Spinal cord (tissue), 10 donors: Measurements from ENCODE around the gene DLG2. TPM values are rescaled to one million over a fixed set of nuclear protein-coding genes. Genes with fewer than 3 reads are reported as not detected.

Experiments
- DNase-seq, 6 donors: peaks; one replicate each; pipeline versions ENCODE4 v3.0.0 to v3.0.0-alpha.2; 2013 to 2015; ENCODE audit warnings: low spot score in 6 of 6, low read depth in 4 of 6
- H3K27ac ChIP-seq: one replicate; pipeline ENCODE4 v1.5.1; 2013; ENCODE audit warnings: low read depth, low read length, control low read depth
- H3K27me3 ChIP-seq: one replicate; pipeline ENCODE4 v1.6.1; 2013; ENCODE audit warnings: low read length; ENCODE audit not compliant: control insufficient read depth, insufficient read depth
- H3K36me3 ChIP-seq: one replicate; pipeline ENCODE4 v1.6.1; 2013; ENCODE audit warnings: low read length; ENCODE audit not compliant: control insufficient read depth, insufficient read depth
- H3K4me1 ChIP-seq: one replicate; pipeline ENCODE4 v1.6.1; 2013; ENCODE audit warnings: low read length; ENCODE audit not compliant: control insufficient read depth, insufficient read depth
- H3K4me3 ChIP-seq: one replicate; pipeline ENCODE4 v1.5.1; 2013; ENCODE audit warnings: low read depth, low read length, control low read depth
- H3K9me3 ChIP-seq: one replicate; pipeline ENCODE4 v1.6.1; 2013; ENCODE audit warnings: low read length; ENCODE audit not compliant: control insufficient read depth, insufficient read depth
- WGBS: methylation state at CpG from one replicate; pipeline ENCODE4 v1.1.5; 2013; ENCODE audit warnings: missing lambda C conversion rate; ENCODE audit not compliant: insufficient coverage; 5-methylcytosine and 5-hydroxymethylcytosine counted together
- polyA plus RNA-seq, 2 donors: library from polyadenylated mRNA; unstranded; fragments of 120-200 nt; gene quantifications; one replicate each; pipeline ENCODE4 v1.2.1, GENCODE V29; 2013; ENCODE audit not compliant: insufficient read length in 2 of 2
- total RNA-seq, 2 donors: library from RNA; depleted of rRNA in 1 of 2; stranded (reverse); fragments of 120-200 nt in 1 of 2; fragments of >200 nt in 1 of 2; gene quantifications; one replicate each; pipeline versions ENCODE4 v1.2.3 to v1.2.4, GENCODE V29; 2013 to 2014
- donor health status: healthy.

The DLG2 gene
- total and polyA plus RNA-seq, 4 donors, result 37.7 to 111 (median 49.0) TPM

DNA sequence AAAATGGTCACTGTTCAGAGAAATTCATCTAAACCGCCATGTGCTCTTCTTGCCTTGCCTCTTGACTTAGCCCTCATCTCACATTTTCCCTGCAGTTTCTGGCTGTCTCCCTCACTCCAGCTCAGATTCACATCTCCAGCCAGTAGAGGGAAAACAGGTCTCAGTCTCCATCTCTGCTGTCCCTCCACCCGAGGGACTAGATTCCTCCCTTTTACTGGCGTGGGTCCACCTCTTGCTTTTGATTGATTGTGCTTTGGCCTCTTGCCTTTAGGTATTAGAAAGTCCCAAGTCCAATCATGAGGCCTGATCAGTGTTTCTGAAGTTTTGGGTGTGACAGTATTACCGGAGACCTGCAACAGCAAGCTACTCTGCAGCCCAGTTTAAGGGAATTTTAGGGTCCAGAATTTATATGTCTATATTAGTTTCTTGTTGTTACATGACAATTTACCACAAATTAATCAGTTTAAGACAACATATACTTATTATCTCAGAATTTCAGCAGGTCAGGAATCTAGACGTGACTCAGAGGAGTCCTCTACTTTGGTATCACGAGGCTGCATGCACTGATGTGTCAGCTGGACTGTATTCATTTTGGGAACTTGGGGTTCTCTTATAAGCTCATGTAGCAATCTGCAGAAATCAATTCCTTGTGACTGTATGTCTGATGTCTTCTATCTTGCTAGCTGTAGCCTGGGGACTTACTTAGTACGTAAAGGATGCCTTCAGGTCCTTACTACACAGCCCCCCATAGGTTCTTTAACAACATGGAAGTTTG, 1535.7 kb downstream of the DLG2 start:
- H3K27ac ChIP-seq, result no peak overlapping the region
- no peaks in the 10 kb centered on the region for H3K9me3 ChIP-seq
- peaks cover 3% of the 10 kb centered on the region for H3K4me1 ChIP-seq
- 100% methylated on average over 3 of the region's 7 CpGs for WGBS
- H3K4me3 ChIP-seq, result no peak overlapping the region
- peak in 1 of 6 donors; percentile 8 for DNase-seq
- H3K27me3 ChIP-seq, result no peaks in the 10 kb centered on the region
- H3K36me3 ChIP-seq, result no peaks in the 10 kb centered on the region

DNA sequence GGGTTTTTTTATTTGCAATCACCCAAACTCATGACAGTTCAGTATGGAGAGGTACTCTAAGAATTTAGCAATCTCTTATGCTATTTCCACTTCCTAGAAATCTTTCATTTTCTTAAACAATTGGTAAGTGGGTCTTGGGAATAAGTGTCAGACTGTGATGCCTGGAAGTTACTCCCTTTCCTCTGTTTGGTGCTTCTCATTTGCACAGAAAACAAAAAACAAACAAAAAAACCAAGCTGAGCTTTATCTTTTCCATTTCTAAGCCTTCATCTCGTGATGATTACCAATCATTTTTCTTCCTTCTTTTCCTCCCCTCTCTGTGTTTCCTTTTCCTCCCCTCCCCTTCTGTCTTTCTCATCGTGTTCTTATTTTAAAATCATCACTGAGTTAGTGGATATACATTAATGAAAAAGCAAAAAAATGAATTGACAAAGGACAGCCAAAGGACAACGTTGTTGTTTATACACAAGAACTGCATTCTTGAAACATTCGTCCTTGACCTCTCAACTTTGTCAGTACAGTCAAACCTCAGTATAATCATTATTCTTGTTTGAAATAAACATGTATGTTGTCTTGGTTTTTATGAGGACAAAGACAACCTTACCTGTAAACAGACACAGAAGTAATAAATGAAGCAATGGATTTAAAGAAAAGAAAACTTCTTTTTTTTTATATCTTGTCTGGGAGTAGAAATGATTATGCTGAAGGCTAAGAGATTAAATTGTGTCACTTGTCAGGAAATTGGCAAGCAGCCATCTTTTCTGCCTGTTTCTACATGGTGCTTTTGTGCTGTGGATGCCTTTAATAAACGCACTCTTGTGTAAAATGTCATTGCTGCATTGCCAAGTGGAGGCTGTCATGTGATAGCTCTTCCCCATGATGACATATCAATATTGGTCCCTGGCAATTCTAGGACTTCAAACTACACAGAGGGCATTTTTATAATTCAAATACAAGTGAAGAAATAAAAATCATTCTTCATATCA, 1537.8 kb downstream of the DLG2 start:
- Histone ChIP-seq H3K36me3 (no peaks in the 10 kb centered on the region), H3K9me3 (no peaks in the 10 kb centered on the region), H3K4me3 (no peak overlapping the region), H3K27me3 (no peaks in the 10 kb centered on the region), H3K27ac (no peak overlapping the region), H3K4me1 (peaks cover 3% of the 10 kb centered on the region)
- peak in 5 of 6 donors; percentile 30 to 92 (median 48) for DNase-seq
- 78% methylated on average over 1 of the region's 5 CpGs for WGBS

DNA sequence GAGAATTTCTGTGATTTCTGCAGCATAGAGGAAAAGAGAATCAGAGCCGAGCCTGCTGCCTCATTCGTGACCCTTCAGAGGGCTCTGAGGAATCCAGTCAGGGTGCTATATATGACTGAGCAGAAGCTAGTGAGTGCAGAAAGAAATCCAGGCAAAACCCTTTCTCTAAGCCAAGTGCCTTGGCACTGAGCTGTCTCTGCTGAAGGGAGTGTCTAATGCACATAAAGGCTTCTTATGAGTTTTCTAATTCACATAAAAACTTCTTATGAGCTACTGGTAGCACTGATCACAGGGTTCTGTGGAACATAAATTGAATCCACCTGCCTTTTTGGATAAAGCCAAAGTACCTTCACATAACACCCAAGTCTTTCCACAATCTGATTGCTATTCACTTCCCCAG, 1555.3 kb downstream of the DLG2 start:
- no peak overlapping the region for H3K27ac ChIP-seq
- WGBS, result 79% methylated on average over 2 of the region's 2 CpGs
- H3K4me1 ChIP-seq, result no peaks in the 10 kb centered on the region

DNA sequence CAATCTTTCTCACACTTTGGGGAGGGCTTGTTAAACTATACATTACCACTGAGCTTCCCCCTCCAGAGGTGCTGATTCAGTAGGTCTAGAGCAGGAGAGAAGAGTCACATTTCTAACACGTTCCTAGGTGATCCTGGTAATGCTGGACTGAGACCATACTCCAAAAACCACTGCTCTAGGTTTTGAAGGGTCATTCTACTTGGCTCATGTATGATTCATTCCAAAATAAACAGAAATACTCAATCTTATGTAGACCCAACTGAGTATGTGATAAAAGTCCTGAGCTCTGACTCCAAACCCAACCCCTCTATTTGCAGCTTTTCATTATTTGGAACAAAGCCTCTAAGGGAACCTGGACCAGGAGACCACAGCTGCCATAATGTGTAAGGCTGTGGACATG, 1558.1 kb downstream of the DLG2 start:
- DNase-seq, result no peak
- no peak overlapping the region for H3K27ac ChIP-seq
- WGBS, result no CpG with 5 or more reads among the region's 1 CpG
- H3K4me3 ChIP-seq, result no peak overlapping the region
- no peaks in the 10 kb centered on the region for H3K9me3 ChIP-seq
- H3K4me1 ChIP-seq, result no peaks in the 10 kb centered on the region
- H3K27me3 ChIP-seq, result no peaks in the 10 kb centered on the region
- H3K36me3 ChIP-seq, result no peaks in the 10 kb centered on the region

More for the DNA sequence above, 1555.3 kb downstream of the DLG2 start:
- DNase-seq, result no peak
- Histone ChIP-seq H3K4me3 (no peak overlapping the region), H3K9me3 (no peaks in the 10 kb centered on the region), H3K27me3 (no peaks in the 10 kb centered on the region), H3K36me3 (no peaks in the 10 kb centered on the region)

DNA sequence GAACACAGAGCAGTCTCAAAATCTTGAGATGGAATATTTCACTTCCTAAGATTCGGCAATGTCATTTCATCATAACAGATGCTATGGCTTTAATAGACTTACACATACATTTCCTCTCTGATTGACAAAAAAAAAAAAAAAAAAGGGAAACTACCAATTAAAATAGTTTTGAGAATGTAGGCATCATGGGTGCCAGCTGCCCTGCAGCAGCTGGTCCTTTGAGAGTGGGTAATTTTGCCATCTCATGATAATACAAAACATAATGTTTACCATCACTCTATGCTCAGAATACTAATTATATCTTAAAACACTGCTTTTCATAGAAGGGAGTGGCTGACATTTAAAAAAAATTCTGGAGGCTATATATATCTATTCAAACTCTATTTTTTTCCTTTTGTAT, 1565.4 kb downstream of the DLG2 start:
- Histone ChIP-seq H3K4me3 (no peak overlapping the region), H3K9me3 (no peaks in the 10 kb centered on the region), H3K27ac (no peak overlapping the region), H3K36me3 (no peaks in the 10 kb centered on the region), H3K27me3 (no peaks in the 10 kb centered on the region), H3K4me1 (no peaks in the 10 kb centered on the region)
- no CpG with 5 or more reads among the region's 1 CpG for WGBS
- peak in 2 of 6 donors; percentile 22 to 72 for DNase-seq

DNA sequence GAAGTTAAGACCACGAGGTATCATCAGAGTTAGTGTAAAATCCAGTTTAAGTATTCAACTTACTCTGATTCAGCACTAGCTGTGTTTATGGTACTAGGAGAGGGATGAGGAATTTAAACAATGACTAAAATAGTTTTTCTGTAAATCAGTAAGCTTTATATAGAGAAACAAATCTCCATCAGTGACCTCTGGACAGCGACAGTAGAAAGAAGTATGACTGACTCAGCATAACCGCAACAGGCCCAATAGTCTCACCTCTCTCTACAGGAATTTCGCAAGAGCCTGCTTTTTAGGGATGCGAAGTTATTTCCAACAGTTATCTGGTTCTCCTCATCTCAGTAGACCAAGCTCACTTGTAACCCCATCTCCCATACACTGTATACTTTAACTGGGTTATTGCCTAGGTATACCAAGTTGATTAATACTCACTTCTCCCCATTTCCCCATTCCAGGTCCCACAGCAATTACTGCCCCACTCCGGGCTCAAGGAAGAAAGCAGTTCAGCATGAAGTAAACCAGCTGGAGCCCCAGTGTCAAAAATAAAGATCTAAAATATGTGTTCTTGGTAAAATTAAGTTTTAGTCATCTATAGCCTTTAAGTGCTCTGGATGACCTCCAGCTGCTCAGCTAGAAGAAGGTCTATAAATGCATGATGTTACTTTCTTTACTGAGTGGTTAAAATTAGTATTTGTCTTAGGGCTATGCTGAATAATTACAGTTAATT, 1570.3 kb downstream of the DLG2 start:
- 83% methylated on average over 1 of the region's 6 CpGs for WGBS
- no peak for DNase-seq
- H3K36me3 ChIP-seq, result no peaks in the 10 kb centered on the region
- no peaks in the 10 kb centered on the region for H3K27me3 ChIP-seq
- H3K4me1 ChIP-seq, result no peaks in the 10 kb centered on the region
- H3K9me3 ChIP-seq, result no peaks in the 10 kb centered on the region
- no peak overlapping the region for H3K4me3 ChIP-seq
- no peak overlapping the region for H3K27ac ChIP-seq

DNA sequence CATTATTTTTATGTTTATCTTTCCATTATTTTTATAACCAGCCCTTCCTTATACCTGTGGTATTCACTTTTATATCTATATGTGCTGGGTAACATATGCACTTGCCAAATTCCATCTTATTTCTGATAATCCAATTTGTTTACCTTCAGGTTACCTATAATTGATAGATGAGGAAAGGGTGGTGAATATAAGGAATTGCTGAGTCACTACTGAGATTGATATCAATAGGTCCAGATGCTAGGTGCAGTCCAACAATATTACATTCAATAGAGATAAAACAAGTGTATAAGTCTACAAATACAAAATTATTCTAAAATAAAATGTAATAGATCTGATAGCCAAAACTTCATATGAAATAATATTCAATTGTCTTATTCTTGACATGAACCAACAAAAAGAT, 1582.0 kb downstream of the DLG2 start:
- Histone ChIP-seq H3K27me3 (no peaks in the 10 kb centered on the region), H3K4me3 (no peak overlapping the region), H3K9me3 (no peaks in the 10 kb centered on the region), H3K36me3 (no peaks in the 10 kb centered on the region), H3K4me1 (no peaks in the 10 kb centered on the region), H3K27ac (no peak overlapping the region)
- DNase-seq, result no peak

DNA sequence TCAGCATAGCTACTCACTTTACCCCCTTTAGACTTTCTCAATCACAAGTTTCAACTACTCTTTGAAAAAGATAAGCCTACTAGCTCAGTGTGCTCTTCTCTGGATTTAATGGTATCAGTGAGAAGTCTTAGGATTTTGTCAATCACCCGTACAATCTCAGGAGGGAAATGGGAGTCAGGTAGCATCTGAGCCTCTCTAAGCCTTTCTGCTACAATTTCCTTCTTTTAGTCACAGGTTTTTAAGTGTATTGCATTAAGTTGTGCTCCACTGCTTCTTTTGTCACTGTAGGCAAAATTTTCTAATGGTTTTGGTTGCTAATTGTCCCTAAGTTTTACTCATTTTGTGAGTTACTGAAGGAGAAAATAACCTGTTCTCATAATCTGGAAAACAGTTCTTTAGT, 1582.4 kb downstream of the DLG2 start:
- WGBS, result no CpG with 5 or more reads among the region's 1 CpG
- Histone ChIP-seq H3K9me3 (no peaks in the 10 kb centered on the region), H3K4me3 (no peak overlapping the region), H3K4me1 (no peaks in the 10 kb centered on the region), H3K27me3 (no peaks in the 10 kb centered on the region), H3K36me3 (no peaks in the 10 kb centered on the region), H3K27ac (no peak overlapping the region)
- DNase-seq, result peak in 1 of 6 donors; percentile 59

DNA sequence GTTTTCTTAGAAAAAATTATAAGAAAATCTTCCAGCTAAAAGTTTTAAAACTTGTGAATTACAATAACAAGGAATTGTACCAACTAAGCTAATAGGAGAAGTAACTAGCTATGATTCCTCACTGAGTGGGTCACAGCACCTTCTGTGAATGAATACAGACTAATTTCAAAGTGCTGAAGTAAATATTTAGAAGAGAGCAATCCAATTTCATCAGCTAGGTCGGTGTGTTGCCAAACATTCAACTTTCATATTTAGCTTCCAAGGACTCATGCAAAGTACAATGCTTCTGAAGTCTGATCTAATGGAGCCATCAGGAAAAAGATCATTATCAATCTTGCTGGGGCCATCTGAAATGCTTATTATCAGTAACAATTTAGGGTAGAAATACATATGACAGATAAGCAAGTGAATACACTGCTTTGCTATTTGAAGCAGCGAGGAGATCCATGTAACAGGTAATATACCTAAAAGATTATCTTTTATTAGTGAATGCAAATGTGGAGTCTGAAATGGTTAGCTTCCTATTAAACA, 1590.4 kb downstream of the DLG2 start:
- H3K36me3 ChIP-seq, result no peaks in the 10 kb centered on the region
- H3K27ac ChIP-seq, result no peak overlapping the region
- WGBS, result no CpG with 5 or more reads among the region's 2 CpGs
- no peaks in the 10 kb centered on the region for H3K27me3 ChIP-seq
- H3K4me1 ChIP-seq, result no peaks in the 10 kb centered on the region
- no peak for DNase-seq
- no peaks in the 10 kb centered on the region for H3K9me3 ChIP-seq
- no peak overlapping the region for H3K4me3 ChIP-seq
